Gastroesophageal sphincter (tissue), 4 donors: ENCODE measurements around the gene KCNAB3. TPM values are rescaled to one million over a fixed set of nuclear protein-coding genes. Genes with fewer than 3 reads are reported as not detected.
A peak's percentile ranks its signal among the peaks of the same experiment; 100 is the strongest.

ENCODE experiments used
- ATAC-seq: fragments of 150-250 bp; one replicate; pipeline ENCODE4 v1.9.1; 2016; ENCODE audit warnings: mild to moderate bottlenecking, moderate library complexity
- H3K27ac ChIP-seq, 4 donors: fragments of 200-600 bp; sonication (generic) in 3 of 4; 1 replicate in 3 of 4; 2 replicates in 1 of 4; pipeline ENCODE4 v1.5.1; 2016 to 2019
- H3K27me3 ChIP-seq: fragments of 200-600 bp; sonication (generic); one replicate; pipeline ENCODE4 v1.5.1; 2019
- H3K36me3 ChIP-seq, 2 donors: fragments of 200-600 bp; sonication (generic); one replicate each; pipeline ENCODE4 v1.5.1; 2019; ENCODE audit warnings: control low read depth in 1 of 2
- H3K4me1 ChIP-seq, 3 donors: fragments of 200-600 bp; sonication (generic); 1 replicate in 2 of 3; 2 replicates in 1 of 3; pipeline ENCODE4 v1.5.1; 2016 to 2019; ENCODE audit warnings: control low read depth in 2 of 3
- H3K4me3 ChIP-seq, 2 donors: fragments of 200-600 bp; sonication (generic); one replicate each; pipeline ENCODE4 v1.5.1; 2019; ENCODE audit warnings: mild to moderate bottlenecking in 1 of 2, moderate library complexity in 1 of 2
- H3K9me3 ChIP-seq, 3 donors: fragments of 200-600 bp; sonication (generic); one replicate each; pipeline ENCODE4 v1.5.1; 2017 to 2019; ENCODE audit warnings: control low read depth in 2 of 3
- EP300 ChIP-seq: sonication (generic); formaldehyde crosslinking; IDR thresholded peaks from one replicate; pipeline ENCODE4 v1.6.1; 2017; ENCODE audit warnings: antibody characterized with exemption, mild to moderate bottlenecking
- POLR2A ChIP-seq, 2 donors: fragments of 450-650 bp; IDR thresholded peaks; one replicate each; pipeline ENCODE4 v1.6.1; 2017; ENCODE audit warnings: antibody characterized with exemption in 2 of 2, mild to moderate bottlenecking in 2 of 2, moderate library complexity in 1 of 2
- POLR2AphosphoS5 ChIP-seq: sonication (generic); formaldehyde crosslinking; IDR thresholded peaks from one replicate; pipeline ENCODE4 v1.6.1; 2017; ENCODE audit warnings: antibody characterized with exemption
- WGBS, 2 donors: methylation state at CpG; one replicate each; pipeline ENCODE4 v1.1.5; 2018; ENCODE audit warnings: low coverage in 1 of 2; 5-methylcytosine and 5-hydroxymethylcytosine counted together
- total RNA-seq, 4 donors: library from RNA; depleted of rRNA; stranded (reverse); fragments of >200 nt; gene quantifications; one replicate each; pipeline ENCODE4 v1.1.0, GENCODE V29; 2016
- TF ChIP-seq, protein P1 (sequence below), 4 experiments: fragments of 200-600 bp in 2 of 4; fragments of 450-650 bp in 2 of 4; sonication (generic) in 1 of 4; IDR thresholded peaks; one replicate each; pipeline ENCODE4 v1.5.1; 2017 to 2019; ENCODE audit warnings: antibody characterized with exemption in 4 of 4, mild to moderate bottlenecking in 2 of 4, moderate library complexity in 2 of 4

Gene KCNAB3
- total RNA-seq, 4 donors from 2014 or later = 0.58 to 1.3 TPM; not detected in 2

- Histone ChIP-seq H3K9me3 (no peaks in the 10 kb centered on the region), H3K27ac (peak overlapping the region; percentile 65 to 97 (median 91)), H3K4me1 (peaks cover 6 to 81% (median 44%) of the 10 kb centered on the region in 3 donors), H3K36me3 (peaks cover 0 to 11% of the 10 kb centered on the region in 2 donors), H3K27me3 (no peaks in the 10 kb centered on the region), H3K4me3 (peak overlapping the region; percentile 67 to 86)
- TF ChIP-seq POLR2AphosphoS5 (no peak), EP300 (no peak), POLR2A (IDR thresholded peaks at IDR 0.05) (no peak)
- TF ChIP-seq, protein P1, sequence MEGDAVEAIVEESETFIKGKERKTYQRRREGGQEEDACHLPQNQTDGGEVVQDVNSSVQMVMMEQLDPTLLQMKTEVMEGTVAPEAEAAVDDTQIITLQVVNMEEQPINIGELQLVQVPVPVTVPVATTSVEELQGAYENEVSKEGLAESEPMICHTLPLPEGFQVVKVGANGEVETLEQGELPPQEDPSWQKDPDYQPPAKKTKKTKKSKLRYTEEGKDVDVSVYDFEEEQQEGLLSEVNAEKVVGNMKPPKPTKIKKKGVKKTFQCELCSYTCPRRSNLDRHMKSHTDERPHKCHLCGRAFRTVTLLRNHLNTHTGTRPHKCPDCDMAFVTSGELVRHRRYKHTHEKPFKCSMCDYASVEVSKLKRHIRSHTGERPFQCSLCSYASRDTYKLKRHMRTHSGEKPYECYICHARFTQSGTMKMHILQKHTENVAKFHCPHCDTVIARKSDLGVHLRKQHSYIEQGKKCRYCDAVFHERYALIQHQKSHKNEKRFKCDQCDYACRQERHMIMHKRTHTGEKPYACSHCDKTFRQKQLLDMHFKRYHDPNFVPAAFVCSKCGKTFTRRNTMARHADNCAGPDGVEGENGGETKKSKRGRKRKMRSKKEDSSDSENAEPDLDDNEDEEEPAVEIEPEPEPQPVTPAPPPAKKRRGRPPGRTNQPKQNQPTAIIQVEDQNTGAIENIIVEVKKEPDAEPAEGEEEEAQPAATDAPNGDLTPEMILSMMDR (IDR thresholded peaks at IDR 0.05) = no peak
- WGBS, 2 donors = 0% methylated on average over 1 to 29 of the region's 100 CpGs
- ATAC-seq = no peak
Measured at GRCh38 chr17:7884581-7885366, 44.9 kb downstream of the KCNAB3 start.

GRCh38 chr17:7883781-7884386 lies 45.8 kb downstream of the KCNAB3 start:
- H3K4me1 ChIP-seq = peaks cover 6 to 72% (median 35%) of the 10 kb centered on the region in 3 donors
- no peak for ATAC-seq
- no peak for TF ChIP-seq EP300
- TF ChIP-seq POLR2A (IDR thresholded peaks at IDR 0.05) = no peak
- TF ChIP-seq, protein P1 (IDR thresholded peaks at IDR 0.05) = no peak
- no peak for TF ChIP-seq POLR2AphosphoS5
- peak overlapping the region in 1 of 2 donors; percentile 67 for H3K4me3 ChIP-seq
- peak overlapping the region in 3 of 4 donors; percentile 56 to 95 (median 87) for H3K27ac ChIP-seq
- no peaks in the 10 kb centered on the region for H3K27me3 ChIP-seq
- H3K36me3 ChIP-seq = peaks cover 0 to 11% of the 10 kb centered on the region in 2 donors
- WGBS, 2 donors = 0% methylated on average over 3 of the region's 3 CpGs; no CpG with 5 or more reads in 1 of the 2 donors
- no peaks in the 10 kb centered on the region for H3K9me3 ChIP-seq

DNA sequence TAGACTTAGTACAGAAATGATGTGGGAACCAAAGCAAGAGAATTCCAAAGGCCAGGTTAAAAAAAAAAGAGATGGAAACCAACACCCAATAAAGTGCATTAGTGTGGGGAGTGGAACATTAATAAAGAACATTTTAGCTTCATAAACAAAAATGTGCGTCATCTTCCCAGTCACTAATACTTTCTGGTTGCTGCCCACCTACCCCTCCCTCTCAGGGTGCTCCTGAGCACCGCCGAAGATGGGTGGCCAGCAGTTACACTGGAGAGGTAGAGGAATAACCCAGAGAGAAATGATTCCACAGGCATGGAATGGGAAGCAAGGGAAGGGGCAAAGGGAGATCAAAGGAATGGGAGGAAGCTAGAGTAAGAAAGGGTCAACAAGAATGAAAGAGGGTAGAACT lies 47.0 kb downstream of the KCNAB3 start:
- Histone ChIP-seq H3K36me3 (peaks cover 0 to 16% of the 10 kb centered on the region in 2 donors), H3K4me1 (peaks cover 0 to 59% (median 22%) of the 10 kb centered on the region in 3 donors), H3K9me3 (no peaks in the 10 kb centered on the region), H3K27ac (peak overlapping the region in 3 of 4 donors; percentile 37 to 95 (median 87)), H3K4me3 (no peak overlapping the region), H3K27me3 (no peaks in the 10 kb centered on the region)
- ATAC-seq = no peak
- 67 to 79% methylated on average over 1 to 3 of the region's 3 CpGs for WGBS, 2 donors
- TF ChIP-seq EP300 = no peak
- TF ChIP-seq POLR2AphosphoS5 = no peak
- TF ChIP-seq, protein P1 (IDR thresholded peaks at IDR 0.05) = no peak
- TF ChIP-seq POLR2A (IDR thresholded peaks at IDR 0.05) = no peak

GRCh38 chr17:7882068-7882467 lies 47.6 kb downstream of the KCNAB3 start:
- Histone ChIP-seq H3K9me3 (no peaks in the 10 kb centered on the region), H3K4me1 (peaks cover 0 to 54% (median 21%) of the 10 kb centered on the region in 3 donors), H3K27ac (peak overlapping the region in 2 of 4 donors; percentile 87 to 95), H3K4me3 (no peak overlapping the region), H3K36me3 (peaks cover 0 to 16% of the 10 kb centered on the region in 2 donors), H3K27me3 (no peaks in the 10 kb centered on the region)
- whole genome bisulfite sequencing, 2 donors = 40 to 46% methylated on average over 3 to 7 of the region's 7 CpGs
- TF ChIP-seq, protein P1 (IDR thresholded peaks at IDR 0.05) = no peak
- TF ChIP-seq POLR2AphosphoS5 = no peak
- no peak for TF ChIP-seq POLR2A (IDR thresholded peaks at IDR 0.05)
- no peak for TF ChIP-seq EP300
- ATAC-seq = no peak
